ENCODE measurements around the gene PMM1.
"Not testable (repeated sequence)": the region's sequence is repeated elsewhere in the genome, so short reads cannot be mapped to it uniquely, and the experiment has no call there.

PMM1 gene

DNA sequence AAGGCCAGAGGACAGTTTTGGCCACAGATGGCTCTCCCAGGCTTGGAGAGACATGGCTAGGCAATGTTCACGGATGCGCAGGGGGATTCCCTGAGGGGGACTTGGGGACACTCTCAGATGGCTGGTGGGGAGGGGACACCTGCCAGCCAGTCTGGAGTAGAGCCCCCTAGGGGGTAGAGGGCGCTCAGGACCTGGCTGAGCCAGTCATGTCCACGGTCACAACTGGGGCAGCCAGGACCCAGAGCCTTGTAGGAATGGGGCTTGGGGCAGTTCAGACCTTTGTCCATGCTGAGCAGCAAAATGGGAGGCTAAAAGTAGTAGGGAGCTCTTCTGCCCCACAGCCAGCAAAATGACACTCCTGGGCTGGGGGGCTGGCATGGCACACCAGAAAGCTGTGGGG lies 27.2 kb downstream of the PMM1 start:
- no peak for DNase-seq

DNA sequence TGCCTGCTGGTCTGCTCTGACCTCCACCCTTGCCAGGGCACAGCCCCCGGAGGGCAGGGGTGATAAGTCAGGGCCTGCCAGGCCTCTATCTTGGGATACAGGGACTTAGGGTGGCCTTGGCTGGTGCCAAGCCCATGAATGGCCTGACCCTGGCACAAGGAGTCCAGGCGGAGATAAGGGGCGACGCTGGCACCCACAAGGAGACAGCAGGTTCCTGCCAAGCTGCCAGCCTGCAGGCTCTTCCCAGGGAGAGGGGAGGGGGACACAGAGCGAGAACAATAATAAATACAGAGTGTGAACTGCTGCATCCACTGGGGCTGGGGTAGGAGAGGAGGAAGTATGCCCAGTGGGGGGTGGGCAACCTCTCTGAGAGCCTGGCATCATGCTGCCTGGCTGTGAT lies 27.9 kb downstream of the PMM1 start:
- no peak for DNase-seq

- DNase-seq, result no peak
Measured at GRCh38 chr22:41561335-41561734, 28.3 kb downstream of the PMM1 start.

DNA sequence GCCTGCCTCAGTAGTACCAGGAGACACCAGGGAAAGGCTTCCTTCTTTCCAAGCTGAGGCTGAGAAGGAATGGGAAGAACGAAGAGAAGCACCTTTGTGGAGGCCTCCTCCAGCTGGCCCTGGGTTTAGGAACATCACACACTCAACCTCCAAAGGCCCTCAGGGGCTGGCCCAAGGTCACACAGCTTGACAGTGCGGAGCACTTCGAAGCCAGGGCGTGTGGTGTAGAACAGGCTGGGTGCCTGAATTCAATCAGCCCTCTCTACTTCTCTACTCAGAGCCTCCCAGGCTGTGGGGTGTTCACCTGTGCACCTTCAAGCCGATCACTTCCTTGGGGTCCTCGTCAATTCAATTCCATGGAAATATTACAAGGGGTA lies 29.6 kb downstream of the PMM1 start:
- DNase-seq, result no peak

- DNase-seq, result not testable (repeated sequence)
Measured at GRCh38 chr22:41558241-41558630, 31.4 kb downstream of the PMM1 start.

DNA sequence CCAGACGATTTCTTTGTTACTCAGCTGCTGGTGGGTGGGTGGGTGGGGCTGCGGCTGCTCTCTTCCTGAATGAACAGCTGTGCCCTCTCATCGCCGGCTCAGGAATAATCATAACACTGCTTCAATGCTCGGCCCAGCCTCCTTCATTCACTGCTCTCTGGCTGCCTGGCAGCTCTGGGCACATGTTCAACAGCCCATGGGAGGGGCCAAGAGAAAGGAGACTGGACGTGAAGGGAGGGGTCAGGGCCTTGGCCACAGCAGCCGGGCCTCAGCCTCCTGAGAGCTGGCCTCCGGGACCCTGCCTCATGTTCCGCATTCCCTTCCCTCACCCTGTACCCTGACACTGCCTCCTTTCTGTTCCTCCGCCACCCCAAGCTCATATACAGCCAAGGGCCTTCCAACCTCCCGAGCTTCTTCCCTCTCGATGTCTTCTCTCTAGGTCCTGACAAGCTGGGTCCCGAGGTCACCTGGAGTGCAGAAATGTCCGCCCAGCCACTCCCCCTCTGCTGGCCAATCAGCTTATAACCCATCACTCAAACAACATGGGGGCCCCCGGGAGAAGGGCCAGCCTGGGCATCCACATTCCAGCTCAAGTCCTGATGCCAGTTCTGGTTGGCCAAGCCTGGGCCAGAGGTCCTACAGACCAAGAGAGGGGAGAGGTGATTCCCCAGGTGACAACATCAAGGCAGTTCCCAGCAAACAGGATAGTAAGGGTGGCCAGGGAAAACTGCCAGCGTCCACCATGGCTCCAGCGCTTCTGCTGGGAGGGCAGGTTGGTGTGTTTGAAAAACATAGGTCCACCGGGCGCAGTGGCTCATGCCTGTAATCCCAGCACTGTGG lies 32.0 kb downstream of the PMM1 start:
- DNase-seq, result no peak

DNA sequence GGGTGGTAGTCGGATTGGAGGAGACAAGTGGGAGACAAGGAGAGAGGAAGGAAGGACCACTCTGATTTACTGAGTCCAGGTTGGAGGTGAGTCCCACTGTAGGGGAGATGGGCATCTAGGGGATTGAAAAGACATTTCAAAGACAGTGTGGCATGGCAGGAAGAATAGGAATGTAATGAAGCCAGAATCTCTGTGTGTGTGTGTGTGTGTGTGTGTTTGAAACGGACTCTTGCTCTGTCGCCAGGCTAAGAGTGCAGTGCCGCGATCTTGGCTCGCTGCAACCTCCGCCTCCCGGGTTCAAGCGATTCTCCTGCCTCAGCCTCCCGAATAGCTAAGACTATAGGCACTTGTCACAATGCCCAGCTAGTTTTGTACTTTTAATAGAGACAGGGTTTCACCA lies 33.1 kb downstream of the PMM1 start:
- DNase-seq, result no peak

DNA sequence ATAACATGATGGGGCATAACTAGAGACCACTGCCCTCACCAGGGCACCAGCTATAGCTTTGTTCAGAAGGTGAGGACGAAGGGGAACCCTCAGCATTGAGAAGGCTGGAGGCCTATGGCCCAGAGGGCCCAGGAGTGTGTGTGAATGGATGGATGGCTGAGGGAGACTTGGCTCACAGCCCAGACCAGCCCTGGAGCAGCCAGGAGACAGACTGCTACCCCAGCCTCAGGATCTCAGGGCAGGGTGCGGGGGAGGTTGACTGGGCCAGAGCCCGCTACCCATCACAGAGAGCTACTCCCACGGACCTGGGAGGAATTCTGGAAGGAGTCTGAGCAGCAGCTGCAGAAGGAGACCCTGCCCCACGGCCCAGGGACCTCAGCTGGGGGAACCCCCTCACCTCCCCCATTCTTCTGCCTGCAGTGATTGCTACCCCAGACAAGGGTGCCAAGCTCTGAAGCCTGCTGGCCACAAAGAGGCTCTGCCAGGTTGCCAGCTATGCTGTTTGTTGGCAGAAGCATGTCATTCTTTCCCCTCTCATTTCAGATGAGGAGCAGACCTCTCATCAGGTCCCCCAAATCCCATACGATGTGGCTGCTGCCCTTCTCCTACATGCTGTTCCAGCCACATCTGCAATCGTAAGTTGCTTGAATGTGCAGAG lies 34.2 kb downstream of the PMM1 start:
- DNase-seq, result no peak

DNA sequence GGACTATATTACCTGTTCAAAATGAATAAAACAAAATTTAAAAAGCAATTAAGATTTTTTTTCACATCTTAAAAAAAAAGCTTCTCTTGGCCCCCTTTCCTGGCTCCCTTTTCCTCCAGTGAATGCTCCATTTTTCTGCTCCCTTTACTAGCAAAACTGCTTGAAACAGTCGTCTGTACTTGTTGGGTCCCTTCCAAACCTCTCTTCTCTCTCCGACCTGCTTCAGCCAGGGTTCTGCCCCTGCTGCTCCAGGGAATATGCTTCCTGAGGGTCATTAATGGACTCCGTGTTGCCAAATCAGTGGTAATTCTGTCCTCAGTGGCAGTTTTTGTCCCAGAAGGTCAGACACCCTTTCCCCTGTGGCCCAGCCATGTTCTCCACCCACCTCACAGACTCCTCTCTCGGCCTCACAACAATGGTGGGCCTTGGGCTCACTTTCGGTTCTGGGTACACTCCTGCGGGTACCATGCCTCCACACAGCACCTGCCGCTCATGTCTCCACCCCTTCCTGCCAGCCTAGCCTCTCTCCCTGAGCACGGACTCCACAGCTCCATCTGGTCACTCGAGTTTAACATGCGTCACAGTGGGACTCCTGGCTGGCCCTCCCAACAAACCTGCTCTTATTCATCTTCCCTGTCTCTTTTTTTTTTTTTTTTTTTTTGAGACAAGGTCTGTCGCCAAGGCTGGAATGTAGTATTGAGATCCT lies 37.6 kb downstream of the PMM1 start:
- DNase-seq, result no peak

DNA sequence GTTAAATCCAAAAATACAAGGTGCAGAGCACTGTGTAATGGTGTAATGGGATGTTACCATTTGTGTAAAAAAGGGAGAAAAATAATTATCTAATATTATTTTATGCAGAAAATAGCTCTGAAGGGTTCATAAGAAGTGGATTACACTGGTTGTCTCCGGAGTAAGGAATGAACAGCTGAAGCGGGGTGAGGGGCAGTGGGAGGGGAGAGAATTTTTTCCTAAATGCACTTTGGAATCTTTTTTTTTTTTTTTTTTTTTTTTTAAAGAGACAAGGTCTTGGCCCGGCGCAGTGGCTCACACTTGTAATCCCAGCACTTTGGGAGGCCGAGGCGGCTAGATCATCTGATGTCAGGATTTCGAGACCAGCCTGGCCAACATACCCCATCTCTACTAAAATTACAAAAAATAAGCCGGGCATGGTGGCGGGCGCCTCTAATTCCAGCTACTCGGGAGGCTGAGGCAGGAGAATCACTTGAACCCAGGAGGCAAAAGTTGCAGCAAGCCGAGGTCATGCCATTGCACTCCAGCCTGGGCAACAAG lies 38.6 kb downstream of the PMM1 start:
- DNase-seq, result no peak

DNA sequence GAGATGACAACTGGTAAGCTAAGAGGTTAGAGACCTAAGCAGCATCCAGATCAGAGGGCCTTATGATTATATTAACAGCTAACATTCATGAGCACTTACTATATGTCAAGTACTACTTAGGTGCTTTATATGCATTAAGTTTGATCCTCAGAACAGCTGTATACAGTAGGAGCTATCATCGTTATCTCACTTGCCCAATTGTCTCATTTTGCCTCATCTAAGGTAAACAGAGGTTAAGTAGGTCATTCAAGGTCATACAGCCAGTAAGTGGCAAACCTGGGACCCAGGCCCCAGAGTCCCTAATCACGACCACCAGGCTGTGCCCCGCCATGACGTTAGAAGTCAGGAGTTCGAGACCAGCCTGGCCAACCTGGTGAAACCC lies 40.8 kb downstream of the PMM1 start:
- no peak for DNase-seq

DNA sequence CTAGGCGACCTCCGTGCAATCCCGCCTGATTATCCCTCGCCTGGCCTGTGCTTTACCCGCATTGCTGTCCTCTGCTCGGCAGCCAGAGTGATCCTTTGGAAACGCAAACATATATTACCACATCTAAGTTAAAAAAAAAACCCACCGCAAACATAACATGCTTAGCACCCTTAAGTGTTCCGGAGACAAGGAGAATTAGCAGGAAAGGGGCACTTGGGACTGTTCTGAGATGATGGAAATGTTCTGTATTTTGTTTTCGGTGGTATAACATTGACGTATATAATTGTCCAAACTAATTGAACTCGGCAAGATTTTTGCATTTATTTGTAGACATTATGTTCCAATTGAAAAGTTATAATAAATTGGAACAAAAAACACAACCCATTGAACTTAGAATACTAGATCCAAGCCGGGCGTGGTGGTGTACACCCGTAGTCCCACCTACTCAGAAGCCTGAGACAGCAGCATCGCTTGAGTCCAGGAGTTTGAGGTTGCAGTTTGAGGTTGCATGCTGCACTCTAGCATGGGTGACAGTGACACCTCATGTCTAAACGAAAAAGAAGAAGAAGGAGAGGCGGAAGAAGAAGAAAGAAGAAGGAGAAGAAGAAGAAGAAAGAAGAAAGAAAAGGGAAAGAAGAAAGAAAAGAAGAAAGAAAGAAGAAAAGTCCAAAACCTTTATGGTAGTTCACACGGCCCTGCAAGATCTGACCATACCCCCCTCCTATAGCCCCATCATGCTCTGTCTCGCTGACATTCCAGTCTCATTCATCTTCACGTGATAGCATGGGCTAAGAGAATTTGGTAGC lies 44.8 kb downstream of the PMM1 start:
- no peak for DNase-seq

- DNase-seq, result peak; percentile 97 to 98
Measured at GRCh38 chr22:41543854-41544670, 45.6 kb downstream of the PMM1 start, which contains the start of gene POLR3H. Gene POLR3H (minus strand): TSS chr22:41544470. CDS start chr22:41544101, 369 bp downstream.

DNA sequence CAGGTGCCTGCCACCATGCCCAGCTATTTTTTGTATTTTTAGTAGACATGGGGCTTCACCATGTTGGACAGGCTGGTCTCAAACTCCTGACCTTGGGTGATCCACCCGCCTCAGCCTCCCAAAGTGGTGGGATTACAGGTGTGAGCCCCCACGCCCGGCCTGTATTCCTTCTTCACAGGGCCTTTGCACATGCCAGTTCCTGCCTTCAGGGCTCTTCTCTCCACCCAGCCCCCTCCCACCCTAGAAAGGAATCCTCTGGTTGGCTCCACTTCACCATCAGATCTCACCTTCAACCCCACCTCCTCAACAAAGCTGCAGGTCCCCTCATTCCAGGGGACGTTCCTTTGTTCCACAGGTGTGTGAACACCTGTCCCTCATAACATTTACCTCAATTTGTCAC lies 47.4 kb downstream of the PMM1 start:
- DNase-seq, result no peak

DNA sequence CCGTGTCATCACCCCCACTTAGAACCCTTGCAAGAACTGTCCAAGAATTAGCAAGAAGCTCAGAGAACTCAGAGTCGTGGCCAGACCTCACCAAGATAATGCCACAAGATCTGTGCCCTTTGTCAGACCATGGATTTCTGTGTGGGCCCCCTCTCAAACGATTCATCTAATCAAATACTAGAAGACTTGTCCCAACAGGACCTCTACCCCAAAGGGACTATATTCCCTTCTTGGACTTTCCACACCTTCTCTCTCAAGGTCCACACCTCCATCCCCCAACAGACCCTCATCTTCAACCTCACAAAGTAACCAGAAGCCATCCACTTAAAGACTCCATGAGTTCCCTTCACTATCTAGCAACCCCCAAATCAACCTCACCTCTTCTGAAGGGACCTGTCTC lies 48.2 kb downstream of the PMM1 start:
- no peak for DNase-seq

GRCh38 chr22:41540365-41540764 lies 49.3 kb downstream of the PMM1 start:
- no peak for DNase-seq

DNA sequence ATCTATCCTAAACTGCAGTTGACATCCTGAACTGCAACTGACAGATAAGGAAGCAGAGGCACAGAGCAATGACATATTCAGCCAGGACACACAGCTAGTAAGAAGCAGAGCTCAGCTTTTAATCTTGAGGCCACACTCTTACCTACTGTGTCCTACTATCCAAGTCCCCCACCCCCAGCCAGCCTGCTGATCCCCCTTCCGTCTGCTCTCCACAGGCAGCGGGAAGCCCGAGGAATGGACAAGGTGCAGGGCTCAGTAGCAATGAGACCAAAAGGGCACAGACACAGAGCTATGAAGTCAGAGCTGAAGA lies 49.7 kb downstream of the PMM1 start:
- DNase-seq, result no peak

DNA sequence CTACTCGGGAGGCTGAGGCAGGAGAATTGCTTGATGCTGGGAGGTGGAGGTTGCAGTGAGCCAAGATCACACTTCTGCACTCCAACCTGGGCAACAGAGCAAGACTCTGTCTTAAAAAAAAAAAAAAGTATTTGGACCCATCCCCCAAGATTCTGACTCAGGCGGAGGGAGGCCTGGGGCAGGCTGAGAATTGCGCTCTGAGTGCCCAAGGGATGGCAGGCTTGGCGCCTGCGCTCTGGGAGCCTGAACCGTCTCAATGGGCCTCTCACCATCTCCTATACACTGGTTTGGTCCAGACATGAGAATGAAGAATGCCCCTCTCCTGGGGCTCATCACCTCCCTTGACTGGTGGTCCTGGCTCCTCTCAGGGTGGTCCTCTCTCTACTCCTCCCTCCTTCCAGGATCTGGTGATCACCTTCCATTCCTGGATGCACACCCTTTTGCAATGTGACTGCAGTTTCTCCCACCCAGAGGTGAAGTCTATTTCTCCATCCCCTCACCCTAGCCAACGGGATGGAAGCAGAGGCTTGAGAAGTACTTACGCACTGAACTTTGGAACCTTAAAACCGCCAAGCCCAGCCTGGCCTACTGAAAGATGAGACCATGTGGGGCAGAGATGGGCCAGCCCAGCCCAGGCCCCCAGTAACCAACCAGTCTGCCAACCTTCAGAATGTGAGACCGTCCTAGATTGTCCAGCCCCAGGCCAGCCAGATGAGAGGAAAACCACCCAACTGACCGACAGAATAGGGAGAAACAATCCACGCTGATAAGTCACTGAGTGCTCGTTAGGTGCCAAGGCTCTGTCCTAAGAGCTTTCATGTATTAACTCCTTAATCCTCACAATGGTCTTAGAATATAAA lies 50.3 kb downstream of the PMM1 start:
- no peak for DNase-seq

DNA sequence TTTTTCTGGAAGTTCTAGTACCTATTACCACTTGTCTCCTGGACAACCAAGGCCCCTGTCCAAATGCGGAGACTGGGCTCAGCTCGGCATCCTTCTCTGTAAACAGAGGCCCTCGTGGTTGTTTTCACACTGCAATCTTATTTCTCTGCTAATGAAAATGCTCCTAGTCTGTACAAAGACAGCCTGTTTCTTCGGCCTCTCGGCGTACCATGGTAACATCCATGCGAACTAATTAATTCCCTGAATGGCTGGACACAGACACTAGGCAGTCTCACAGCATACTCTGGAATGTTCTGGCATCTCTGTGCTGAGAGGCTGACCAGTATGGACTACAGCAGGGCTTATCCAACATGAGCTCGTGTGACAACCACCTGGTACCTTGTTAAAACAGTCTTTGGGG lies 51.1 kb downstream of the PMM1 start:
- DNase-seq, result no peak

DNA sequence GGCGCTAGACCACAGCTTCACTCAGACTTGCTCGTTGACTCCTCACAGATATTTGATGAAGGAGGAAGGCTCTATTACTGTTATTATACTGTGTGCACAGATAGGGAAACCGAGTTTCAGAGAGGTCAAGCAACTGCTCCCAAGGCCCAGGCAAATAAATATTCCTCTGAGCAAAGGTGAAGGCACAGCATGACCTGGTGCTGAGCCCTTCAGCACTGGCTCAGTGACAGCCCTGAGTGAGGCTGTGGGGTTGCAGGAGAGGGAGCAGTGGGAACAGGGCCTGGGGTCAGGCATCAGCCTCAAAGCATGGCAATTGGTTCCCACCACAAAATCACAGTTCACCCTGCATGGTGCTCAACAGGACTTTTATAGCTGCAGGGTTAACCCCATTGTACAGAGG lies 52.4 kb downstream of the PMM1 start:
- no peak for DNase-seq

DNA sequence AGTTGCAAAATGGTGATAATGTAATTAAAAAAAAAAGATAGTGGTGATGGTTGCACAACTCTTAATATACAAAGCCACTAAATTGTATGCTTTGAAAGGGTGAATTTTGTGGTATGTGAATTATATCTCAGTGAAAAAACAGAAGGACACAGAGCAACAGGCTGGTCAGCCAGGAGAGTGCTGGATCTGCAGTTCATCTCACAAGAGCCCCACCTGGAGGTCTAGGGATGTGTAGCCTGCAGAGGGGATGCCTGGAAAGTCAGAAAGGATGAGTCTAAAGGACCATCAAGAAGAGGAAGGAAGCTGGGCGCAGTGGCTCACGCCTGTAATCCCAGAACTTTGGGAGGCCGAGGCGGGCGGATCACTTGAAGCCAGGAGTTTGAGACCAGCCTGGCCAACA lies 54.4 kb downstream of the PMM1 start:
- DNase-seq, result no peak

Data from stimulated activated CD4-positive, alpha-beta T cell treated with anti-CD3 and anti-CD28 coated beads, Interleukin-4, amount 100 ng/mL, for 4 hours (primary cell).